HG03196 (cell line): ENCODE results near the gene PGD.
"Not testable (repeated sequence)": the region's sequence is repeated elsewhere in the genome, so short reads cannot be mapped to it uniquely, and the experiment has no call there.

ENCODE experiments used
- ATAC-seq: cut with Tn5 transposase; IDR thresholded peaks from one replicate; pipeline ENCODE4 v1.9.1; 2021; ENCODE audit not compliant: unreplicated experiment

Gene PGD

DNA sequence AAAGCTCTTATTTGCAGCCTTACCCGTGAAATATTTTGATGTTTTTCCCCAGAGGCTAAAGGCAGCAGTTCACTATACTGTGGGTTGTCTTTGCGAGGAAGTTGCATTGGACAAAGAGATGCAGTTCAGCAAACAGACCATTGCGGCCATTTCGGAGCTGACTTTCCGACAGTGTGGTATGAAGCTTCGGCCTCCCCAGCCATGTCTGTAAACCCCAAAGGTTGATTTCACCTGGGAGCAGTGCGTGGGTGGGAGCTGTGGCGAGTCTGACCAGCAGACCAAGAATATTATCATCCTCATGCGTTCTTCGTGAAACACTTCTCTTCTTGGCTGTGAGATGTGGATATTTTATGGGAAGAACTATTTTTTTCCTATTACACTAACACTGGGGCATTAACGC, 34.9 kb downstream of the PGD start:
- ATAC-seq = no peak

DNA sequence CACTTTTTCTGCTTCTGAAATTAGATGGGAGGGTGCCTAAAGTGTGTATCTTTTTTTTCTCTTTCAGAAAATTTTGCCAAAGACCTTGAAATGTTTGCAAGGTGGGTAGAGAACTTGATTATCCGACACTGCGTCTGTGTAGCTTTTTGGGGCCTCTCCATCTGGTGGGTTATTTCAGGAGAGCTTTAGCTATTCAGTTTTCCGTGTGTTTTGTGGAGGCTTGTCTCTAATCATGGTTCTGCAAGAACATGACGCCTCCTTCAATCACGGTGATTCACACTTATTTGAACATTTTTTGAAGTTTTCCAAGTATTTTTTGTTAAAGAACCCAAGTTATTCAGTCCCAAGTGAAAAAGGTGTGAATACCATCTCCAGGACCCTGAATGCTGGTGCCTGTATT, 35.7 kb downstream of the PGD start:
- ATAC-seq = no peak

DNA sequence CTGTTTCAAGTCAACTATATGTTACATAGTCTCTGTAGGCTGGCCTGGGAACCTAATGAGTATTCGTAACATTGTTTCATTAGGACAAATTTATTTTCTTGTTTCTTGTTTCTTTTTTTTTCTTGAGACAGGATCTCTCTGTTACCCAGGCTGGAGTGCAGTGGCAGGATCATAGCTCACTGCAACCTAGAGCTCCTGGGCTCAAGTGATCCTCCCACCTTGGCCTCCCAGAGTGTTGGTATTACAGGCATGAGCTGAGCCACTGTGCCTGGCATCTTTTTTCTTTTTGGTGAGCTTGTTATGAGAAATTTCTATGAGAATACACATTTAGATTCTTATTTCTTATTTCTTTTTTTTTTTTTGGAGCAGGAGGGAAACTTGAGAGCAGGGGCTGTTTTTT, 38.2 kb downstream of the PGD start:
- no peak for ATAC-seq

DNA sequence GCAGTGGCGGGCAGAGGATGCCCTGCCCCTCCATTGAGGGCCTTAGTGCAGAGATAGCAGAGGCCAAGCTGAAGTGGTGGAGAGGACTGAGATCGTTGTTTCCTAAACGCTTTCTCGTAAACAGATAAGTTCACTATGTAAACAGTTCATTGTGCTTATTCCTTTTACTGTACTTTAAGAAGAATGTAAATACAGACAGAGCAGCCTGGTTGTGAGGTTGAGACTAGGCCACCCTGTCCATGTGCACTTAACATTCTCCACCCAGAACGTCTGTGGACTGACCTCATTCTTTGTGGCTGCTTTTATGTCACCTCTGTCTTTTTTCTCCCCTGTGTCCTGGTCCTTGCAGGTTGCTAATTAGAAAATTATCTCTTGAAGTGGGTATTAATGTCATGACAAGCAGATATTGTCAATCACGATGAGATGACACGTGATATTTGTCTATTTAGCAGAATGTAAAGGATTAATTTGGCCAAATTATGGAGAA, 39.9 kb downstream of the PGD start:
- ATAC-seq = no peak

DNA sequence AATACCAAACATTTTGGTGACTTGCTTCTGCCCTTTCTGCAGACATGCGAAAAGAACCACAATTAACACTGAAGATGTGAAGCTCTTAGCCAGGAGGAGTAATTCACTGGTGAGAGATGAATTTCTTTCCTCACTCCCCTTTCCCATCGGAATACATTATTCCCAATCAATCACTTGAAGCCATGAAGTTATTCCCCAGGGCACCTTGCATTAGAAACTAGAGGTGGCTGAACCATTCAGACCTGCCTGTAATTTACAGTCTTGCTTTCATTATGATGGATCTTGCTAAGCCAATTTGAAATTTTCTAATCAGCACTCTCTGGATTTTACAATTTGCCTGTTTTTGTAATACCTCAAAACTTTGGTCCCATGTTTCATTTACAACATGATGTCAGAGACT, 41.4 kb downstream of the PGD start:
- ATAC-seq = no peak

DNA sequence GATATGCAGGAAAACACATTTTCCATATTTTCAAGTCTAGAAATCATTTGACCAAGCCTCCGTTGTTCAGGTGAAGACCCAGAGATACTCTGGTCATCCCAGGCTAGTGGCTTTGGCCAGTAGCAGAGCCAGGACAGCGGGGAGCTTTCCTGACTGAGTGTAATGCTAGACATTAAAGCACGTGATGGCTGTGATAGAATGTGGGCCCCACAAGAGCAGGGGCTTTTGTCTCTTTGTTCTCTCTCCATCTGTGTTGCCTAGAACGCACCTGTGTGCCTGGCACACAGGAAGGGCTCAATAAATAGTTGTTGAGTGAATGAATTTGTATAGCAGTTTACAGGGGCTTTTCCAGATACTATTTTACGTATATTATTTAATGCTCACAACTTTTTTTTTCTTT, 41.9 kb downstream of the PGD start:
- no peak for ATAC-seq

DNA sequence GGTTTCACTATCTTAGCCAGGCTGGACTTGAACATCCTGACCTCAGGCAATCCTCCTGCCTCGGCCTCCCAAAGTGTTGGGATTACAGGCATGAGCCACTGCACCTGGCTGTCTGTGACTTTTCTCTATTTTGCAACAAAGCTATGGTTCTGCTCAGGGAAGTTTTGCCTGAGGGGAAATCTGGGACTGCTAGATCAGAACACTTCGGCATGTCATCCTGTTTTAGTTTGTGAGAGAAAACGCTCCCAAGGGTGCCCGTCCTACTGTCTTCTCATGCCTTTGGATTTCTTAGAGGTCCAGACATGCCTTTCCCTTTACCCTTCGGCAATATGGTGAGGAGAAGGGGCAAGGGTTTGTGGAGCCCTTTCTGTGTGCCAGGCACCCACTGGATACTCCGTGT, 45.4 kb downstream of the PGD start:
- ATAC-seq = no peak

DNA sequence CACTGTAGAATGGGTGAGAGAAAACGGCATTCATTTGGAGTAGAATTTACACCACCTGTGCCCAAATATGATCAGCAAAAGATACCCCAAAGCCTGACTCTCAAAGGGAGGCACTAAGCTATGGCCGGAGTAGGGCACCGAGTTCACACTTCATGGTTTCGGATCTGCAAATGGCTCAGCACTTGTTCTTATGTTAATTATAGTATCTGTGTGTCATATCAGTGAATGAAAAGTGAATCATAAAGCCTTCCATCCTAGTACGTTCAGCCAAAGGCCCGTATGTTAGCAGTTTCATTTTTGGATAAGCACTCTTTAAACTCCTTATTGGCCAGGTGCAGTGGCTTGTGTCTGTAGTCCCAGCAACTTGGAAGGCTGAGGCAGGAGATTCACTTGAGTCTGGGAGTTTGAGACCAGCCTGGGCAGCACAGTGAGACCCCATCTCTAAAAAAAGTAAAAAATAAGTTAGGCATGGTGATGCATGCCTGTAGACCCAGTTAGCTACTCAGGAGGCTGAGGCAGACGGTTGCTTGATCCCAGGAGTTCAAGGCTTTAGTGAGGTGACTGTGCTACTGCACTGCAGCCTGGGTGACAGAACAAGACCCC, 46.0 kb downstream of the PGD start:
- ATAC-seq = no peak

DNA sequence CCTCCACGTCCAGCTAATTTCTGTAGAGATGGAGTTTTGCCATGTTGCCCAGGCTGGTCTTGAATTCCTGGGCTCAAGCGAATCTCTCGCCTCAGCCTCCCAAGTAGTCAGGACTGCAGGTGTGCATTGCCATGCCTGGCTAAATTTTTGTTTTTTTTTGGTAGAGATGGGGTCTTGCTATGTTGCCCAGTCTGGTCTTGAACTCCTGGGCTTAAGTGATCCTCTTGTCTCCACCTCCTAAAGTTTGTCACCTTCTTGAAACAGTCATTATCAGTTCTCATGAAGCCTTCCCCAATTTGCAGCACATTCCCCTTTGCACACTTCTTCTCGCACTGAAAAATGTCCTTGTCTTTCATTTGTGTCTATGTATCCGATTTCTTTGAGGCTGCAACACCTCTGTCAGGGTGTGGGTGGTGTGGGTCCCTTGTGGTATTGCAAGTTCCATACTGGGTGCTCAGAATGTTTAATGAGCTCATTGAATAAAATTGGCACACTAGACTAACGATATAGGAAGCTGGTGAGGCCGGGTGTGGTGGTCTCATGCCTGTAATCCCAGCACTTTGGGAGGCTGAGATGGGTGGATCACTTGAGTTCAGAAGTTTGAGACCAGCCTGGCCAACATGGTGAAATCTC, 48.0 kb downstream of the PGD start:
- no peak for ATAC-seq

DNA sequence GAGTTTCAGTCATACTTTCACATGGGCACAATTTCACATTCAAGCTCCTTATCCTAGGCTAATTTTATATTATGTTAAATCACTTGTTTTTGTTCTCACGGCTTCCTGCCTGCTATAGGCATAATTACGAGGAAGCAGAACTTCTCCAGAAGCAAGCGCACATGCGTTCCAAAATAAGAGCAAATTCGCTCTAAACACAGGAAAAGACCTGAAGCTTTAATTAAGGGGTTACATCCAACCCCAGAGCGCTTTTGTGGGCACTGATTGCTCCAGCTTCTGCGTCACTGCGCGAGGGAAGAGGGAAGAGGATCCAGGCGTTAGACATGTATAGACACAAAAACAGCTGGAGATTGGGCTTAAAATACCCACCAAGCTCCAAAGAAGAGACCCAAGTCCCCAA, 50.9 kb downstream of the PGD start, which contains the start of gene CORT:
Gene CORT, plus strand, starts transcription at position 281 of the 400 bp plus-strand sequence. CDS start 193 bp downstream, outside the sequence.
- ATAC-seq = no peak

DNA sequence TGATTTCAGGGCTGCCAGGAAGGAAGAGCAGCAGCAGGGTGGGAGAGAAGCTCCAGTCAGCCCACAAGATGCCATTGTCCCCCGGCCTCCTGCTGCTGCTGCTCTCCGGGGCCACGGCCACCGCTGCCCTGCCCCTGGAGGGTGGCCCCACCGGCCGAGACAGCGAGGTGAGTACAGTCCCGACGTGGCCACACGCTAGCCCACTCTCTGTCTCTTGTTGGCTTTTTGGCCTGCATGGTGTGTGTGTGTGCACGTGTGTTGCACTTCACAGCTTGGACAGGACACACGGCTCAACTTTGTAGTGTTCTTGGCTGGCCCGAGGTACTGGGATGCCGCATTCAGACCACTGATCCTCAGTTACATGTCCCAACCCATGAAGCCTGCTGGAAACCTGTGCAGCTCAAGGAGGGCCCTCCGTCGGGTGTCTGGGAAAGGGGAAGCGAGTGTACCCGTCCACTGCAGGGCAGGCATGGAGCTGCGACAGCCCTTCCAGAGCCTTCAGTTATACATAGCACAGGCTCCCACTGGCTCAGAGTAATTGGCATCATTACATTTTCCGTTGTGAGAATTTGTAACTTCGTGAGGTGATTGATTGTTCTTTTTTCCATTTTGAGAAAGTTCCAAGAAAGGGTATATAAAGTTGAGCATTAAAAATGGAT, 51.4 kb downstream of the PGD start:
- no peak for ATAC-seq

DNA sequence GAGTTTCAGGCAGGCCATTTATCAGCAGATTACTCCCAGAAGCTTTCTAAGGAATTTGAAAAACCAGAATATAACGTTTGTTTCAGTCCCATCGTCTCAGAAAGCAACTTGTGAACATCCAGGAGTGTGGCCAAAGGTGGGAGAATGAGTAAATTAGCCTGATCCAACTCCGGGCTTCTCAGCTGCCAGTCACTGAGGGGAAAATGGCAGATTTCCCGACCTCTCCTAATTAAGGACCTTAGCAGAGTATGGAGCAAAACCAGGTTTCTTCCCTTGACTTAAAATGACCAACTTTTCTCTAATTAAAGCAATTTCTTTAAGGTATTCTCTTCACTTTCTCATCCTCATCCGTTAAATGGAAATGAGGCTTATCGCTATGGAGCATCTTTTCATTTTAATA, 52.0 kb downstream of the PGD start:
- ATAC-seq = no peak

DNA sequence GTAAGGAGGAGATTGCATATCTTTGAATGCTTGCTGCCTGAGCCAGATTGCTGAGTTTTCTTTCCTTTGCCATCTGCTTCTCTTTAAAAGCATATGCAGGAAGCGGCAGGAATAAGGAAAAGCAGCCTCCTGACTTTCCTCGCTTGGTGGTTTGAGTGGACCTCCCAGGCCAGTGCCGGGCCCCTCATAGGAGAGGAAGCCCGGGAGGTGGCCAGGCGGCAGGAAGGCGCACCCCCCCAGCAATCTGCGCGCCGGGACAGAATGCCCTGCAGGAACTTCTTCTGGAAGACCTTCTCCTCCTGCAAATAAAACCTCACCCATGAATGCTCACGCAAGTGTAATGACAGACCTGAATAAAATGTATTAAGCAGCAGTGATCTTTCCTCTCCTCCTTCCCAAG, 52.4 kb downstream of the PGD start:
- ATAC-seq = no peak

DNA sequence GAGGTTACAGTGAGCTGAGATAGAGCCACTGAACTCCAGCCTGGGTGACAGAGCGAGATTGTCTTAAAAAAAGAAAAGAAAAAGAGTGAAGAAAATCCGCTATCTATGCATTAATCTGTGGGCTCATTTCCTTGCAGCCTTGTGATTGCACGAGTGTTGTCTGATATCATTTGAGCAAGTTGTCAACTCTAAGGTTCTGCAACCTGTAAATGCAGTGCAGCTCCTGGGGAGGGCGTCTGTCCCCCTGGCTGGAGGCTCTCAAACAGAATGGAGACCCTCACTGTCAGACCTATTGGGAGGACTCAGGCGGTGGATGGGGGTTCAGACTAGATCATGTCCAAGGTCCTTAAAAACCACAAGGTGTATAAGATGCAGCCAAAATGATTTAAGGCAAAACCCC, 57.2 kb downstream of the PGD start:
- no peak for ATAC-seq

DNA sequence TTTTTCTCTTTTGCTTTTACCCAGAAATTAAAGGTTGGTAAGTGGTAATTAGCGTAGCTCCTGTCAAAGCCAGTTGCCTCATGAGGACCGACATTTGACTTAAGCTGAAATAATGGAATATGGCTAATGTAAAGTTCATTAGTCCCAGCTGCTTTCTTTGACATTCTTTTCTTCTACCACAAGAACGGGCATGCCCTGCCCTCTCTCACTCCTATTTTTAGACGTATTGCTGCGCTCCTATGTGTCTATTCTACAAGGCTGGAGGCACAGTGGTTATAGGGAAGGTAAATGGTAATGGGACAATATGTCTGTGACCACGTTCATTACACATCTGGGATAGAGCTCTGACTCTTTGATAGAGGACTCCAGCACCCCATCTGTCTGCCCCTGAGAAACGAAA, 57.8 kb downstream of the PGD start:
- ATAC-seq = no peak

DNA sequence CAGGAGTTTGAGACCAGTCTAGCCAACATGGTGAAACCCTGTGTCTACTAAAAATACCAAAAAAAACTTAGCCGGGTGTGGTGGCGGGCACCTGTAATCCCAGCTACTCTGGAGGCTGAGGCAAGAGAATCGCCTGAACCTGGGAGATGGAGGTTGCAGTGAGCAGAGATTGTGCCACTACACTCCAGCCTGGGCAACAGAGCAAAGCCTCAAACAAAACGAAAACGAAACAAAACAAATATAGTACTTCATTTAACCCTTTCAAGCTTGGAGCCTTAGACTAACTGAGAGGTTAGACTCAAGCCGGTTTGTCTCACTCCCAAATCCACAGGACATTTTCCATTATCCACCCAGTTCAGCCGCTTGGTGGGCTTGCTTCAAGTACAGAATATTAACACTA, 58.6 kb downstream of the PGD start:
- ATAC-seq = not testable (repeated sequence)

DNA sequence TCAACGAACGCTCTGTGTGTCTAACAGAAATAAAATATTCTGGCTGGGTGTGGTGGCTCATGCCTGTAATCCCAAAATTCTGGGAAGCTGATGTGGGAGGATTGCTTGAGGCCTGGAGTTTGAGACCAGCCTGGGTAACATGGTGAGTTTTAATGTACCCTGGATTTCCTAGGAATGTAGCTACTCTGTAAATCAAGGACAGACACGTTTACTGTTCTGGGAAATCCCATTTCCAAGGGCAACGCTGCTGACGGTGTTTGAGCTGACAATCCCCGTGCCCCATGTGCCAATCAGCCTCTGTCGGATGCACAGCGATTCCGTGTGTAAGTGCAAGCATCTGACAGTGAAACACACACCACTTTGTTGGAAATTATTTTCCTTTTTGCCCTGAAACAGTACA, 59.0 kb downstream of the PGD start:
- no peak for ATAC-seq

DNA sequence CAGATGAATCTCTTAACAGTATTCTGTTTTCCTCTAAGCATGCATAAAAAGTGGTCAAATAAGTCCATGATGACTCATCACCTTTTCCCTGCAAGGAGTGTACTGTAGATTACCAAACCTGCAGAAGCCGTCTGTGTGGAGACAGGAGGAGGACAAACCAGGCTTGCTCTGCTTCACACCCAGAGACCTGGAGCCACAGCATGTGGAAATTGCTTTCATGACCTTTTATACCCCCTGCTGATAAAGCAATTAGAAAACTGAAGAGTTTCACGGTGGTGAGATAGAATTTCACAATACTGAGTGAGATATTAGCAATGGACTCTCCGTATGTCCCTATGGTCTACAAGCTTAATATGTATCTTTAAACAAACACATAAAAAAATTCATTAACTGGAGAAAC, 60.3 kb downstream of the PGD start:
- no peak for ATAC-seq

DNA sequence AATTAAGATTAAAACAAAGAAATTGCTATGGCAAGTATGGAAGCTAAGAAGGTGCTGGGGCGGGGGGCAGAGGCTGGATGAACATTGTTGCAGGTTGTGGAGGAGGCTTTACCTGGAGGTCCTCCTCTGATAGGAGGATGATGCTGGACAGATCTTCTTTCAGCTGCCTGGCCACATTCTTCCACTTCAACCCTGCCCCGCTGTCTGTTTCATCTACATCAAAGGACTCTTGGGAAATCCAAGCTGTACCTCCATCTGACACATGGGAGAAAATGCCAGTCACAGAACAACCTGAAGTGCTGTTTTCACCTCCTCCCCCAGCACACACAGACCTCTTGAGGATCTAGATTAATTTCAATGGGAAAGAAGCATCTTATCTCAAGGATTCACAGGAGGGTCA, 68.2 kb downstream of the PGD start:
- ATAC-seq = no peak

DNA sequence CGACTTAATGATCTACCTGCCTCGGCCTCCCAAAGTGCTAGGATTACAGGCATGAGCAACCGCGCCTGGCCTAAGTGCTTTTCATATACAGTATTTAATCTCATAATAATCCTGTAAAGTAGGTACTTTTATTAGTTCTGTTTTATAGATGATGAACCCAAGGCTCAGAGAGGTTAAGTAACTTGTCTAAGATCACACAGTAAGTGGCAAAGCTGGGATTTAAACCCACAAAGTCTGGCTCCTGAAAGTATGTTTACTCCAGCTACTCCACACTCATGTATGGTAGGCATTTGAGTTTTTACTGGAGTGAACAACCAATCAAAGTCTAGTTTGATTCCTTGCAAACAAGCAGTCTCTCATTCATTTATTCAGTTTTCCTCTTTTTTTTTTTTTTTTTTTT, 71.2 kb downstream of the PGD start:
- ATAC-seq = no peak
